ENCODE data around the gene IRF6.

DNA sequence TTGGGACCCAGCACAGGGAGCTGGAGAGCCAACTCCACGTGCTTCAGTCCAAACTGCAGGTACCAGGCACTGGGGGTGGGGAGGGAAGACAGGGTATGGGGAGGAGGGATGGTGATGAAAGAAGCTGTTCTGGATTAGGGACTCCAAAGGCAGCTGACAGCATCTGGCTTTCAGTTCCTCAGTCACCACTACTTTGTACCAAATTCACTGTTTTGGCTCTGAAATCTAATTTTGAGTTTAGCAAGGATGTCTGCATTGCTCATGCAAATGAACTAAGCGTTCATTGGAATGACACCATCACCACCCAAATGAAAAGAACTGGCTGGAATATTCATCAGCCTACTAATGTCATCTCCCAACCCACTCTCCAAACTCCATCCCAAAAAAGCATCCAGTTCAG, 30.3 kb downstream of the IRF6 start:
- no peak for TF ChIP-seq CTCF (IDR thresholded peaks at IDR 0.05)
- no peak for TF ChIP-seq POLR2A (IDR thresholded peaks at IDR 0.05)
